Middle frontal gyrus (tissue), 1 donor: ENCODE results near the gene COBLL1.
A peak's percentile ranks its signal among the peaks of the same experiment; 100 is the strongest.
"Not testable (repeated sequence)": the region's sequence is repeated elsewhere in the genome, so short reads cannot be mapped to it uniquely, and the experiment has no call there.

Experiments
- DNase-seq: peaks from one replicate; pipeline ENCODE4 v3.0.0-alpha.2; 2015; ENCODE audit warnings: low spot score; ENCODE audit errors: extremely low spot score

COBLL1 gene

GRCh38 chr2:164717000-164717803, 124.4 kb downstream of the COBLL1 start:
- peak; percentile 36 for DNase-seq

- no peak for DNase-seq
Measured at GRCh38 chr2:164714471-164714870, 127.2 kb downstream of the COBLL1 start.

- DNase-seq, result no peak
Measured at GRCh38 chr2:164711766-164712138, 129.9 kb downstream of the COBLL1 start.

GRCh38 chr2:164710837-164711765, 130.5 kb downstream of the COBLL1 start:
- DNase-seq, result no peak

GRCh38 chr2:164710252-164710836, 131.3 kb downstream of the COBLL1 start:
- not testable (repeated sequence) for DNase-seq

GRCh38 chr2:164706522-164706921, 135.1 kb downstream of the COBLL1 start:
- no peak for DNase-seq

- DNase-seq, result no peak
Measured at GRCh38 chr2:164705412-164706167, 136.0 kb downstream of the COBLL1 start.

- DNase-seq, result no peak
Measured at GRCh38 chr2:164703915-164704706, 137.5 kb downstream of the COBLL1 start.

- no peak for DNase-seq
Measured at GRCh38 chr2:164701565-164701964, 140.1 kb downstream of the COBLL1 start.

GRCh38 chr2:164700390-164700789, 141.2 kb downstream of the COBLL1 start:
- no peak for DNase-seq

- DNase-seq, result no peak
Measured at GRCh38 chr2:164697688-164698461, 143.7 kb downstream of the COBLL1 start.

GRCh38 chr2:164696634-164697033, 145.0 kb downstream of the COBLL1 start:
- DNase-seq, result no peak

- DNase-seq, result no peak
Measured at GRCh38 chr2:164694275-164694695, 147.3 kb downstream of the COBLL1 start.

GRCh38 chr2:164693834-164694233, 147.8 kb downstream of the COBLL1 start:
- DNase-seq, result no peak

- no peak for DNase-seq
Measured at GRCh38 chr2:164693390-164693789, 148.2 kb downstream of the COBLL1 start.

- no peak for DNase-seq
Measured at GRCh38 chr2:164692958-164693357, 148.7 kb downstream of the COBLL1 start.

GRCh38 chr2:164692114-164692513, 149.5 kb downstream of the COBLL1 start:
- no peak for DNase-seq

GRCh38 chr2:164691346-164691887, 150.2 kb downstream of the COBLL1 start:
- DNase-seq, result no peak

- DNase-seq, result no peak
Measured at GRCh38 chr2:164690361-164690760, 151.3 kb downstream of the COBLL1 start.
